AG04449 (cell line): ENCODE measurements around the gene ZBTB49.

Experiments
- CTCF ChIA-PET: fragments of 350-600 bp; formaldehyde crosslinking; extraction: SDS; loops from one replicate; lab custom pipeline; 2021; ENCODE audit warnings: antibody characterized with exemption; lab: Yijun Ruan, JAX
- POLR2A ChIA-PET: fragments of 400-600, 350-600 bp; formaldehyde crosslinking; extraction: SDS; loops from one replicate; lab custom pipeline; 2020; ENCODE audit warnings: antibody characterized with exemption, inconsistent platforms; lab: Yijun Ruan, JAX
- DNase-seq: peaks from one replicate; pipeline ENCODE4 v3.0.0-alpha.2; 2010; ENCODE audit warnings: low read depth, low spot score
- H3K4me3 ChIP-seq: 2 replicates; pipeline ENCODE4 v1.5.1; 2011; ENCODE audit warnings: low read depth, mild to moderate bottlenecking, control low read depth, low read length
- CTCF ChIP-seq: IDR thresholded peaks from one replicate; pipeline ENCODE4 v1.5.1; 2011; ENCODE audit warnings: mild to moderate bottlenecking, moderate library complexity, low read length, control low read depth, inconsistent platforms; ENCODE audit not compliant: insufficient read depth; ENCODE audit errors: missing control alignments

The ZBTB49 gene

GRCh38 chr4:4358093-4358854, 68.2 kb downstream of the ZBTB49 start:
- no peak for TF ChIP-seq CTCF
- H3K4me3 ChIP-seq, result no peak overlapping the region
- DNase-seq, result no peak
- ChIA-PET CTCF (no interaction called here), POLR2A (no interaction called here)

- CTCF ChIA-PET, result no interaction called here
Measured at GRCh38 chr4:4361883-4362282, 71.8 kb downstream of the ZBTB49 start.

GRCh38 chr4:4362991-4363697, 73.1 kb downstream of the ZBTB49 start:
- TF ChIP-seq CTCF, result no peak
- POLR2A ChIA-PET, result no interaction called here

More at GRCh38 chr4:4361883-4362282, 71.8 kb downstream of the ZBTB49 start:
- no peak for DNase-seq
- POLR2A ChIA-PET, result no interaction called here
- H3K4me3 ChIP-seq, result no peak overlapping the region
- no peak for TF ChIP-seq CTCF

GRCh38 chr4:4364061-4364460, 74.0 kb downstream of the ZBTB49 start:
- no peak overlapping the region for H3K4me3 ChIP-seq
- ChIA-PET POLR2A (no interaction called here), CTCF (no interaction called here)
- no peak for TF ChIP-seq CTCF
- no peak for DNase-seq

More at GRCh38 chr4:4362991-4363697, 73.1 kb downstream of the ZBTB49 start:
- CTCF ChIA-PET, result no interaction called here
- peak; percentile 5 for DNase-seq
- no peak overlapping the region for H3K4me3 ChIP-seq

GRCh38 chr4:4364486-4365208, 74.6 kb downstream of the ZBTB49 start:
- CTCF ChIA-PET, result no interaction called here
- TF ChIP-seq CTCF, result no peak
- no peak overlapping the region for H3K4me3 ChIP-seq
- POLR2A ChIA-PET, result no interaction called here
- DNase-seq, result no peak
